Astrocyte (in vitro differentiated cells and primary cell): ENCODE results near the gene WSCD1. TPM values are rescaled to one million over a fixed set of nuclear protein-coding genes. Genes with fewer than 3 reads are reported as not detected.

Experiments used
- DNase-seq: peaks from one replicate; pipeline ENCODE4 v3.0.0-alpha.2; 2010; ENCODE audit warnings: low read depth
- FAIRE-seq: peaks from 2 replicates; lab custom pipeline; 2011; peaks lifted over from hg19 to GRCh38; lab: Jason Lieb, UNC
- H2AFZ ChIP-seq: 2 replicates; pipeline ENCODE4 v1.6.0; 2012; ENCODE audit warnings: low read depth, low read length, inconsistent platforms
- H3K27ac ChIP-seq: 2 replicates; pipeline ENCODE4 v1.5.1; 2011; ENCODE audit warnings: low read depth, low read length, inconsistent platforms
- H3K27me3 ChIP-seq: 2 replicates; pipeline ENCODE4 v1.6.0; 2011; ENCODE audit warnings: low read length, inconsistent platforms; ENCODE audit not compliant: insufficient read depth
- H3K36me3 ChIP-seq: 2 replicates; pipeline ENCODE4 v1.5.1; 2011; ENCODE audit warnings: low read length, inconsistent platforms; ENCODE audit not compliant: insufficient read depth
- H3K4me1 ChIP-seq: 2 replicates; pipeline ENCODE4 v1.5.1; 2011; ENCODE audit warnings: low read length, inconsistent platforms; ENCODE audit not compliant: insufficient read depth
- H3K4me2 ChIP-seq: 2 replicates; pipeline ENCODE4 v1.6.0; 2012; ENCODE audit warnings: low read length, inconsistent platforms
- H3K4me3 ChIP-seq: 2 replicates; pipeline ENCODE4 v1.5.1; 2011; ENCODE audit warnings: low read depth, mild to moderate bottlenecking, low read length, inconsistent platforms; ENCODE audit not compliant: insufficient read depth
- H3K79me2 ChIP-seq: 2 replicates; pipeline ENCODE4 v1.6.0; 2012; ENCODE audit warnings: mild to moderate bottlenecking, low read length, inconsistent platforms; ENCODE audit not compliant: insufficient read depth
- H3K9ac ChIP-seq: 2 replicates; pipeline ENCODE4 v1.6.0; 2012; ENCODE audit warnings: mild to moderate bottlenecking, low read length, inconsistent platforms
- H3K9me3 ChIP-seq: 2 replicates; pipeline ENCODE4 v1.5.1; 2012; ENCODE audit warnings: low read depth, mild to moderate bottlenecking, low read length, inconsistent platforms; ENCODE audit not compliant: insufficient read depth
- H4K20me1 ChIP-seq: 2 replicates; pipeline ENCODE4 v1.6.0; 2012; ENCODE audit warnings: low read length, inconsistent platforms; ENCODE audit not compliant: insufficient read depth
- H3K27ac Mint-ChIP-seq: one replicate; pipeline ENCODE4 v1.8.0; 2021; ENCODE audit warnings: mild to moderate bottlenecking, mixed read lengths; ENCODE audit not compliant: unreplicated experiment
- H3K27me3 Mint-ChIP-seq: one replicate; pipeline ENCODE4 v1.8.0; 2021; ENCODE audit warnings: low read depth, mixed read lengths; ENCODE audit not compliant: unreplicated experiment
- H3K36me3 Mint-ChIP-seq: one replicate; pipeline ENCODE4 v1.8.0; 2021; ENCODE audit warnings: low read depth, mixed read lengths; ENCODE audit not compliant: unreplicated experiment
- H3K4me1 Mint-ChIP-seq: one replicate; pipeline ENCODE4 v1.8.0; 2021; ENCODE audit warnings: low read depth, mixed read lengths; ENCODE audit not compliant: unreplicated experiment
- H3K4me3 Mint-ChIP-seq: one replicate; pipeline ENCODE4 v1.8.0; 2021; ENCODE audit warnings: mild to moderate bottlenecking, moderate library complexity, mixed read lengths; ENCODE audit not compliant: unreplicated experiment
- H3K9me3 Mint-ChIP-seq: one replicate; pipeline ENCODE4 v1.8.0; 2021; ENCODE audit warnings: mild to moderate bottlenecking, mixed read lengths; ENCODE audit not compliant: unreplicated experiment
- EZH2 ChIP-seq: IDR thresholded peaks from 2 replicates; pipeline ENCODE4 v1.6.1; 2012; ENCODE audit warnings: mild to moderate bottlenecking, low read length, inconsistent platforms; ENCODE audit not compliant: insufficient read depth
- total RNA-seq: library from RNA; stranded (reverse); gene quantifications from 2 replicates; pipeline ENCODE4 v1.2.1, GENCODE V29; 2021
- TF ChIP-seq, protein P1 (sequence below): IDR thresholded peaks from 2 replicates; pipeline ENCODE4 v1.5.1; 2011; ENCODE audit warnings: low read depth, mild to moderate bottlenecking, inconsistent platforms, low read length, moderate library complexity; ENCODE audit not compliant: insufficient read depth

WSCD1 gene
- total RNA-seq, 1 donor from 2014 or later: 3.9 TPM

DNA sequence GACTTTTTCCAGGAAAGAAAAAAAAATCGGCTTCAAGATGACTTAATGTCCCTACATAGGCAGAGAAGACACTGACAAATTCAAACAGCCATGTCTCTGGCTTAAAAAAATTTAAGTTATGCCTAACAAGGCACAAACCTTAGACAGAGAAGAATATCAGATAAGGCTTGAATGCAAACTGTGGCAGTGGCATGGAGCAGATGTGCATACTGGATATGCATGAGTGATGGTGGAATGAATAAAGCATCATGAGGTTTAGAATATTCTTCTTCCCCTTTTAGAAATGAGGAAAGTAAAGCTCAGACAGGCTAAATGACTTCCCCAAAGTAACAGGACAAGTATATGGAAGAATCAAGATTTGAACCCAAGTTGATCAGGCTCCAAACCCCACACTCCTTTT is 23.2 kb upstream of the WSCD1 start:
- Histone ChIP-seq H4K20me1 (no peaks in the 10 kb centered on the region), H3K4me3 (no peak overlapping the region), H3K9ac (no peak overlapping the region), H3K27ac (no peak overlapping the region), H3K4me1 (peaks cover 2% of the 10 kb centered on the region), H3K9me3 (no peaks in the 10 kb centered on the region), H3K27me3 (no peaks in the 10 kb centered on the region), H3K4me2 (no peak overlapping the region), H3K79me2 (no peaks in the 10 kb centered on the region), H3K36me3 (no peaks in the 10 kb centered on the region), H2AFZ (no peak overlapping the region)
- DNase-seq: no peak
- Mint-ChIP-seq H3K4me1 (peaks cover 21% of the 10 kb centered on the region), H3K27me3 (peaks cover 16% of the 10 kb centered on the region), H3K27ac (peak overlapping the region; percentile 19), H3K36me3 (no peaks in the 10 kb centered on the region), H3K9me3 (peaks cover 3% of the 10 kb centered on the region), H3K4me3 (no peak overlapping the region)
- no peak for FAIRE-seq
- TF ChIP-seq, protein P1, sequence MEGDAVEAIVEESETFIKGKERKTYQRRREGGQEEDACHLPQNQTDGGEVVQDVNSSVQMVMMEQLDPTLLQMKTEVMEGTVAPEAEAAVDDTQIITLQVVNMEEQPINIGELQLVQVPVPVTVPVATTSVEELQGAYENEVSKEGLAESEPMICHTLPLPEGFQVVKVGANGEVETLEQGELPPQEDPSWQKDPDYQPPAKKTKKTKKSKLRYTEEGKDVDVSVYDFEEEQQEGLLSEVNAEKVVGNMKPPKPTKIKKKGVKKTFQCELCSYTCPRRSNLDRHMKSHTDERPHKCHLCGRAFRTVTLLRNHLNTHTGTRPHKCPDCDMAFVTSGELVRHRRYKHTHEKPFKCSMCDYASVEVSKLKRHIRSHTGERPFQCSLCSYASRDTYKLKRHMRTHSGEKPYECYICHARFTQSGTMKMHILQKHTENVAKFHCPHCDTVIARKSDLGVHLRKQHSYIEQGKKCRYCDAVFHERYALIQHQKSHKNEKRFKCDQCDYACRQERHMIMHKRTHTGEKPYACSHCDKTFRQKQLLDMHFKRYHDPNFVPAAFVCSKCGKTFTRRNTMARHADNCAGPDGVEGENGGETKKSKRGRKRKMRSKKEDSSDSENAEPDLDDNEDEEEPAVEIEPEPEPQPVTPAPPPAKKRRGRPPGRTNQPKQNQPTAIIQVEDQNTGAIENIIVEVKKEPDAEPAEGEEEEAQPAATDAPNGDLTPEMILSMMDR: no peak
- TF ChIP-seq EZH2: no peak

DNA sequence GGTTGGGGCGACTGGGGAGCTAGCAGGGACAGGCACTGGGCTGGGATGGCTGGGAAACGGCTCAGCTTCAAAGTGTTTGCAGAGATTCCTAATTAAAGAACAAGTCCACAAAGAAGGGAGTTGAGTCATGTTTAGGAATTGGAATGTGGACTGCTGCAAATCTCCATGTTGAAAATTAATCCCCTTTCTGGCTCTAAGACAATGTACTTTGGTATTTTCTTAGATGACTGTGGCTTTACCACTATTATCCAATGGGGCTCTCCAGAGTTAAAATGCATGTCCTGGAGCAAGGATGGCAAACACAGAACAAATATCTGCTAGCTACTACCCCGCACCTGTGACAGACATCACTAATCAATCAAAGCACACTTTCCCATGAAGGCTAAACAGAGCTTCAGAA is 22.2 kb upstream of the WSCD1 start:
- Mint-ChIP-seq H3K27me3 (peaks cover 11% of the 10 kb centered on the region), H3K4me1 (peaks cover 21% of the 10 kb centered on the region), H3K36me3 (no peaks in the 10 kb centered on the region), H3K4me3 (peak overlapping the region; percentile 1), H3K27ac (peak overlapping the region; percentile 55), H3K9me3 (peaks cover 3% of the 10 kb centered on the region)
- Histone ChIP-seq H3K9me3 (no peaks in the 10 kb centered on the region), H3K9ac (no peak overlapping the region), H4K20me1 (no peaks in the 10 kb centered on the region), H3K4me2 (no peak overlapping the region), H3K27me3 (no peaks in the 10 kb centered on the region), H3K79me2 (no peaks in the 10 kb centered on the region), H3K36me3 (no peaks in the 10 kb centered on the region), H3K4me3 (no peak overlapping the region), H3K27ac (no peak overlapping the region), H3K4me1 (peaks cover 2% of the 10 kb centered on the region), H2AFZ (no peak overlapping the region)
- DNase-seq (peak; percentile 55), FAIRE-seq (no peak)
- TF ChIP-seq, protein P1: no peak
- no peak for TF ChIP-seq EZH2

DNA sequence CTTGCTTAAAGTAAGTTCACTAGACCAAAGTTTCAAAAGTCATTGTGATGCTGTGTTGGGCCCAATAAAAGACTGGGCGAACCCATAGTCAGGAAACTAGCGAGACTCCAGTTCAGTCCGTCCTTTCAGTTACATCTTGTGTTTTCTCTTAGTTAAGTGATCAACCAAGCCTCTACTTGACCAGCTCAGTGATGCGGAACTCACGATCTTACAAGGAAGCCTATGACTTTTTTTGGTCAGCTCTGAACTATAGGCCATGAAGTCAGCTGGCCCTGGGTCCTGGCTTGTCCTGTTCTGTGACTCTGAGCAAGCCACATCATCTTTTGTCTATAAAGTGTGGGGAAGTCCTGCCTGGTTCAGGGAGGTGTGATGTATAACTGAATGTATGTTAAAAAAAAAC is 21.7 kb upstream of the WSCD1 start:
- Mint-ChIP-seq H3K9me3 (peaks cover 3% of the 10 kb centered on the region), H3K4me3 (no peak overlapping the region), H3K4me1 (peaks cover 21% of the 10 kb centered on the region), H3K27me3 (peaks cover 12% of the 10 kb centered on the region), H3K27ac (no peak overlapping the region), H3K36me3 (no peaks in the 10 kb centered on the region)
- H4K20me1 ChIP-seq: no peaks in the 10 kb centered on the region
- no peaks in the 10 kb centered on the region for H3K36me3 ChIP-seq
- peaks cover 2% of the 10 kb centered on the region for H3K4me1 ChIP-seq
- DNase-seq (no peak), FAIRE-seq (no peak)
- no peaks in the 10 kb centered on the region for H3K79me2 ChIP-seq
- H3K9ac ChIP-seq: no peak overlapping the region
- TF ChIP-seq EZH2: no peak
- TF ChIP-seq, protein P1: no peak
- no peak overlapping the region for H3K4me2 ChIP-seq
- no peak overlapping the region for H3K4me3 ChIP-seq
- no peaks in the 10 kb centered on the region for H3K27me3 ChIP-seq
- H3K9me3 ChIP-seq: no peaks in the 10 kb centered on the region
- H3K27ac ChIP-seq: no peak overlapping the region
- H2AFZ ChIP-seq: no peak overlapping the region
